OCI-LY7 (cell line): Measurements from ENCODE around the gene PGBD2.
"Not testable (repeated sequence)": the region's sequence is repeated elsewhere in the genome, so short reads cannot be mapped to it uniquely, and the experiment has no call there.

Source experiments
- EZH2phosphoT487 ChIP-seq: fragments of 200-600 bp; sonication (generic); IDR thresholded peaks from 2 replicates; pipeline ENCODE4 v1.6.1; 2018; ENCODE audit warnings: low read depth, borderline replicate concordance, mild to moderate bottlenecking, mixed run types, antibody characterized with exemption, low read length, moderate library complexity, mixed read lengths
- TF ChIP-seq, protein P1 (sequence below): fragments of 200-600 bp; sonication (generic); conservative IDR thresholded peaks from 2 replicates; pipeline ENCODE4 v1.5.1; 2014; ENCODE audit warnings: mild to moderate bottlenecking, antibody characterized with exemption, low read length, moderate library complexity, mixed read lengths

DNA sequence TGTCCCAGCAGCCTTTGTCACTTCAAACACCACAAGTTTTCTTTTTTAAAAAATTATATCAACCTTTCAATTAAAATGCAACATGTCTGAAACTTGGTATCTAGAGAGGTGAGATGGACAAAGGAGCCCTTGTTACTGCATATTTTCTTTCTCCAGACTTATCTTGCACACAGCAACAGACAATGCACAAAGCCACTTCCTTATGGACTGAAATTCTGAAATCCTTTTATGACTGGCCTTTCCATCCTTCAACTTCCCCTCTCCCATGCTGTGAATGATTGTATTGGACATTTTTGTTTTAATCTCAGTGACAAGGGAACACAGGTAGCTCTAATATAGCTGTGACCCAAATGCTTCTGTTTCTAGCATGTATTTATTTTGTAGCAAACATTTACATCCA is 22.1 kb downstream of the PGBD2 start:
- TF ChIP-seq, protein P1, sequence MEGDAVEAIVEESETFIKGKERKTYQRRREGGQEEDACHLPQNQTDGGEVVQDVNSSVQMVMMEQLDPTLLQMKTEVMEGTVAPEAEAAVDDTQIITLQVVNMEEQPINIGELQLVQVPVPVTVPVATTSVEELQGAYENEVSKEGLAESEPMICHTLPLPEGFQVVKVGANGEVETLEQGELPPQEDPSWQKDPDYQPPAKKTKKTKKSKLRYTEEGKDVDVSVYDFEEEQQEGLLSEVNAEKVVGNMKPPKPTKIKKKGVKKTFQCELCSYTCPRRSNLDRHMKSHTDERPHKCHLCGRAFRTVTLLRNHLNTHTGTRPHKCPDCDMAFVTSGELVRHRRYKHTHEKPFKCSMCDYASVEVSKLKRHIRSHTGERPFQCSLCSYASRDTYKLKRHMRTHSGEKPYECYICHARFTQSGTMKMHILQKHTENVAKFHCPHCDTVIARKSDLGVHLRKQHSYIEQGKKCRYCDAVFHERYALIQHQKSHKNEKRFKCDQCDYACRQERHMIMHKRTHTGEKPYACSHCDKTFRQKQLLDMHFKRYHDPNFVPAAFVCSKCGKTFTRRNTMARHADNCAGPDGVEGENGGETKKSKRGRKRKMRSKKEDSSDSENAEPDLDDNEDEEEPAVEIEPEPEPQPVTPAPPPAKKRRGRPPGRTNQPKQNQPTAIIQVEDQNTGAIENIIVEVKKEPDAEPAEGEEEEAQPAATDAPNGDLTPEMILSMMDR = not testable (repeated sequence)
- not testable (repeated sequence) for TF ChIP-seq EZH2phosphoT487
